ENCODE measurements around the gene GRIA4. TPM values are rescaled to one million over a fixed set of nuclear protein-coding genes. Genes with fewer than 3 reads are reported as not detected.

The GRIA4 gene
- total and polyA plus RNA-seq, 2 of the 13 experiments (the other 11 are each of a cell fraction or from before 2014, with no cell fraction given) = not detected

- ATAC-seq = no peak
Observed at GRCh38 chr11:105937738-105938137, 327.9 kb downstream of the GRIA4 start.

More at GRCh38 chr11:105937738-105938137, 327.9 kb downstream of the GRIA4 start:
- intact Hi-C loops (cut with micrococcal nuclease; ENCODE audit: unreplicated experiment) = no loop called here
- H3K79me2 ChIP-seq (ENCODE audit: insufficient read depth, low read length) = no peaks in the 10 kb centered on the region
- in situ Hi-C loops (cut with HindIII; ENCODE audit: extremely low pct_ligation_motif_present, low pct_unique_long_range_greater_than_20kb) = no loop called here
- H3K9me3 ChIP-seq (ENCODE audit: low read length) = no peaks in the 10 kb centered on the region
- no TSS peak for BruUV-seq (replicated peaks)
- CTCF ChIA-PET (ENCODE audit: low intra/inter-chr PET ratio, low total read pairs) = no interaction called here
- no peak overlapping the region for H3K9ac ChIP-seq (ENCODE audit: insufficient read depth, low read depth, low read length)
- H3K27ac ChIP-seq (ENCODE audit: extremely low read length, insufficient read depth, low read length) = no peak overlapping the region
- H3K27me3 ChIP-seq (ENCODE audit: control insufficient read depth in 1 of 2, insufficient read depth in 2 of 2, low read length in 2 of 2) = no peaks in the 10 kb centered on the region
- H2AFZ ChIP-seq (ENCODE audit: low read length) = no peak overlapping the region
- H3K4me1 ChIP-seq (ENCODE audit: insufficient read depth, low read length) = no peaks in the 10 kb centered on the region
- POLR2A ChIA-PET = no interaction called here
- no peak overlapping the region for H3K4me2 ChIP-seq (ENCODE audit: low read depth, low read length)
- FAIRE-seq (no peak), DNase-seq (ENCODE audit: low spot score) (no peak)
- 21% methylated on average over 2 of the region's 2 CpGs for WGBS (ENCODE audit: low lambda C conversion rate)
- H4K20me1 ChIP-seq (ENCODE audit: insufficient read depth, low read length) = no peaks in the 10 kb centered on the region
- TF ChIP-seq ZBTB4 (CRISPR knock-in tag; IDR thresholded peaks at IDR 0.05; ENCODE audit: borderline replicate concordance) (no peak), YEATS4 (CRISPR knock-in tag; IDR thresholded peaks at IDR 0.05; ENCODE audit: borderline replicate concordance) (no peak), HMG20A (CRISPR knock-in tag; IDR thresholded peaks at IDR 0.05; ENCODE audit: borderline replicate concordance) (no peak), XBP1 (CRISPR knock-in tag; IDR thresholded peaks at IDR 0.05) (no peak)
- H3K36me3 ChIP-seq (replicated peaks in 1 of 2; ENCODE audit: control insufficient read depth in 1 of 2, insufficient read depth in 2 of 2, low read length in 2 of 2) = no peaks in the 10 kb centered on the region
- H3K4me3 ChIP-seq (replicated peaks in 1 of 3; ENCODE audit: insufficient read depth in 1 of 3, low read depth in 2 of 3, low read length in 3 of 3) = no peak overlapping the region
